K562 (cell line): ENCODE data around the gene SPIRE1. TPM values are rescaled to one million over a fixed set of nuclear protein-coding genes. Genes with fewer than 3 reads are reported as not detected.

ENCODE experiments used
- ATF4 ChIP-seq: fragments of 450-650 bp; formaldehyde crosslinking; IDR thresholded peaks from 2 replicates; pipeline ENCODE4 v1.4.0; 2022; ENCODE audit warnings: mild to moderate bottlenecking, moderate library complexity
- DEAF1 ChIP-seq: fragments of 450-650 bp; formaldehyde crosslinking; IDR thresholded peaks from 2 replicates; pipeline ENCODE4 v1.4.0; 2020; ENCODE audit warnings: mild to moderate bottlenecking, moderate library complexity
- HDAC8 ChIP-seq: fragments of 450-650 bp; IDR thresholded peaks from 2 replicates; pipeline ENCODE4 v1.6.1; 2016; ENCODE audit warnings: mild to moderate bottlenecking, missing genetic modification characterization, moderate library complexity, missing compliant biosample characterization
- HNRNPK ChIP-seq: fragments of 200-400 bp; formaldehyde crosslinking; IDR thresholded peaks from one replicate; pipeline ENCODE4 v1.6.1; 2018; ENCODE audit warnings: mild to moderate bottlenecking, low read depth, low read length; ENCODE audit not compliant: poor library complexity, severe bottlenecking
- KDM1A ChIP-seq, 2 experiments: fragments of 450-650 bp; IDR thresholded peaks; 2 replicates each; pipeline ENCODE4 v1.6.1; 2016; ENCODE audit warnings: mild to moderate bottlenecking in 2 of 2
- KDM5B ChIP-seq: fragments of 200-600 bp; sonication (generic); IDR thresholded peaks from 2 replicates; pipeline ENCODE4 v1.6.1; 2012; ENCODE audit warnings: low read depth, mild to moderate bottlenecking, moderate library complexity, low read length, control low read depth, inconsistent platforms; ENCODE audit not compliant: insufficient replicate concordance
- LEF1 ChIP-seq: fragments of 450-650 bp; IDR thresholded peaks from 2 replicates; pipeline ENCODE4 v1.6.1; 2016; ENCODE audit warnings: mild to moderate bottlenecking
- PCBP2 ChIP-seq: fragments of 200-400 bp; formaldehyde crosslinking; IDR thresholded peaks from 2 replicates; pipeline ENCODE4 v1.6.1; 2018; ENCODE audit warnings: low read length, low read depth, mild to moderate bottlenecking, moderate library complexity; ENCODE audit not compliant: poor library complexity, severe bottlenecking
- PREB ChIP-seq: sonication (generic); formaldehyde crosslinking; IDR thresholded peaks from 2 replicates; pipeline ENCODE4 v1.8.1; 2023; ENCODE audit warnings: mild to moderate bottlenecking, missing genetic modification reagents
- PURB ChIP-seq: sonication (generic); formaldehyde crosslinking; IDR thresholded peaks from 2 replicates; pipeline ENCODE4 v1.9.0; 2021; ENCODE audit warnings: low read depth, mild to moderate bottlenecking, missing genetic modification reagents
- SIN3A ChIP-seq, 2 experiments: fragments of 150-350 bp in 1 of 2; IDR thresholded peaks; 2 replicates each; pipeline ENCODE4 v1.6.1; 2011 to 2016; ENCODE audit warnings: borderline replicate concordance in 2 of 2, low read depth in 2 of 2, low read length in 2 of 2, mild to moderate bottlenecking in 2 of 2, moderate library complexity in 2 of 2; ENCODE audit not compliant: control insufficient read depth in 1 of 2
- TRIM28 ChIP-seq: fragments of 450-650 bp; IDR thresholded peaks from 2 replicates; pipeline ENCODE4 v1.6.1; 2017
- ZFPM2 ChIP-seq: fragments of 250-450 bp; sonication (Bioruptor Pico); IDR thresholded peaks from 2 replicates; pipeline ENCODE4 v1.5.1; 2022; ENCODE audit warnings: mild to moderate bottlenecking
- ZNF449 ChIP-seq: fragments of 250-450 bp; sonication (Bioruptor Pico); IDR thresholded peaks from 2 replicates; pipeline ENCODE4 v1.8.0; 2022; ENCODE audit warnings: moderate library complexity, mild to moderate bottlenecking, inconsistent platforms
- ZNF639 ChIP-seq, 2 experiments: fragments of 200-800 bp in 1 of 2; sonication (Bioruptor generic) in 1 of 2; sonication (generic) in 1 of 2; formaldehyde crosslinking in 1 of 2; IDR thresholded peaks in 1 of 2; conservative IDR thresholded peaks in 1 of 2; 2 replicates each; pipeline versions ENCODE4 v1.5.0 to v1.6.1; 2016 to 2020; ENCODE audit warnings: missing compliant biosample characterization in 1 of 2, missing genetic modification characterization in 1 of 2, missing genetic modification reagents in 1 of 2
- ZNF668 ChIP-seq: fragments of 250-450 bp; sonication (Bioruptor Pico); IDR thresholded peaks from 2 replicates; pipeline ENCODE4 v1.8.0; 2022; ENCODE audit warnings: mild to moderate bottlenecking, inconsistent platforms
- ZNF740 ChIP-seq, 3 experiments: fragments of 200-800 bp in 1 of 3; sonication (Bioruptor generic) in 1 of 3; sonication (generic) in 1 of 3; formaldehyde crosslinking in 1 of 3; IDR thresholded peaks; 2 replicates each; pipeline versions ENCODE4 v1.6.1 to v1.8.0; 2016 to 2022; ENCODE audit warnings: mild to moderate bottlenecking in 2 of 3, missing compliant biosample characterization in 2 of 3, missing genetic modification characterization in 2 of 3, missing genetic modification reagents in 1 of 3
- polyA plus RNA-seq, 8 experiments: library from polyadenylated mRNA; depleted of rRNA in 4 of 8; stranded (reverse) in 5 of 8; unstranded in 3 of 8; fragments of >200 nt; fragmentation: Nextera tagmentation in 2 of 8; fragmentation: Illumina TruSeq in 1 of 8; extraction: Ambion mirVana in 2 of 8; extraction: Trizol in 1 of 8; gene quantifications; 2 replicates each; pipeline versions ENCODE4 v1.2.1 to v1.2.3, GENCODE V29; 2011 to 2014; ENCODE audit warnings: inconsistent platforms in 1 of 8, missing spikeins in 1 of 8
- total RNA-seq, 7 experiments: library from RNA; depleted of rRNA in 6 of 7; stranded (reverse); fragments of >200 nt in 6 of 7; fragmentation: Illumina TruSeq in 2 of 7; extraction: Trizol in 2 of 7; gene quantifications; 2 replicates each; pipeline versions ENCODE4 v1.2.1 to v1.2.3, GENCODE V29; 2011 to 2021; ENCODE audit warnings: low replicate concordance in 1 of 7

The SPIRE1 gene
- total and polyA plus RNA-seq, 9 of the 15 experiments (the other 6 are each of a cell fraction or from before 2014, with no cell fraction given): 2.9 to 14.0 (median 10.2) TPM

- TF ChIP-seq ZNF740 (CRISPR knock-in tag; IDR thresholded peaks at IDR 0.05) (no peak; the same call in none of the 2 replicates), ZNF740 (tag; IDR thresholded peaks at IDR 0.05) (peak in 1 of 2 experiments; percentile 52; a peak in 1 of 4 replicates), ZNF639 (CRISPR knock-in tag; conservative IDR thresholded peaks at IDR 0.05 in 1 of 2, IDR thresholded peaks at IDR 0.05 in 1 of 2) (peak in 1 of 2 experiments; percentile 5; a peak in 1 of 4 replicates), KDM1A (IDR thresholded peaks at IDR 0.05) (no peak), ZNF449 (CRISPR knock-in tag) (no peak), ATF4 (CRISPR knock-in tag) (no peak), ZNF668 (no peak), HNRNPK (no peak), TRIM28 (no peak), PURB (no peak), DEAF1 (no peak), PREB (CRISPR knock-in tag) (no peak), LEF1 (no peak), SIN3A (IDR thresholded peaks at IDR 0.05; ENCODE audit: borderline replicate concordance in 2 of 2, control insufficient read depth in 1 of 2, low read depth in 2 of 2, low read length in 2 of 2) (peak in 1 of 2 experiments; percentile 35; a peak in 1 of 4 replicates), KDM5B (no peak), PCBP2 (no peak), HDAC8 (tag) (no peak), ZFPM2 (no peak)
Measured at GRCh38 chr18:12656938-12657683, 796 bp downstream of the SPIRE1 start (continued).
